HCT116 (cell line): ENCODE results near the gene NINJ2. TPM values are rescaled to one million over a fixed set of nuclear protein-coding genes. Genes with fewer than 3 reads are reported as not detected.

ENCODE experiments used
- ATAC-seq: fragments of 200-7000 bp; cut with Tn5 transposase; 2 replicates; pipeline ENCODE4 v1.9.1; 2020; ENCODE audit warnings: mild to moderate bottlenecking, moderate library complexity
- BruUV-seq: library from RNA; stranded (reverse); fragments of 400-500 nt; replicated peaks from 2 replicates; lab custom pipeline; 2021; lab: Mats Ljungman, UMichigan
- CTCF ChIA-PET: fragments of 300-600 bp; sonication (Branson Sonifier 250); formaldehyde crosslinking; loops from one replicate; lab custom pipeline; 2021; ENCODE audit warnings: antibody characterized with exemption; lab: Charles Lee
- POLR2A ChIA-PET: fragments of 300-600, 350-600 bp; sonication (Branson Sonifier 250); formaldehyde crosslinking; loops from one replicate; lab custom pipeline; 2021; ENCODE audit warnings: antibody characterized with exemption; lab: Charles Lee
- RAD21 ChIA-PET, 2 experiments: fragments of 300-600 bp; sonication (Branson Sonifier 250); formaldehyde crosslinking; loops; one replicate each; lab custom pipeline; 2023; ENCODE audit warnings: low total read pairs in 2 of 2; ENCODE audit not compliant: uncharacterized antibody in 2 of 2, unreplicated experiment in 2 of 2, low non-redundant PET in 1 of 2; lab: Charles Lee
- DNase-seq: peaks from one replicate; pipeline ENCODE4 v3.0.0-alpha.2; 2010; ENCODE audit warnings: low read depth, low spot score
- H2AFZ ChIP-seq: fragments of 200-600 bp; shearing (Covaris generic), sonication (generic); 2 replicates; pipeline ENCODE4 v1.6.1; 2017; ENCODE audit warnings: low read depth, mixed run types, mixed read lengths, antibody characterized with exemption, low read length; ENCODE audit not compliant: poor library complexity, severe bottlenecking
- H3K27ac ChIP-seq: 2 replicates; pipeline ENCODE4 v1.5.1; 2012; ENCODE audit warnings: low read depth, low read length
- H3K27me3 ChIP-seq: fragments of 200-600 bp; sonication (generic); 2 replicates; pipeline ENCODE4 v1.6.1; 2016; ENCODE audit warnings: mixed run types, low read length, mixed read lengths; ENCODE audit not compliant: insufficient read depth
- H3K36me3 ChIP-seq, 2 experiments: fragments of 200-500 bp in 1 of 2; fragments of 200-600 bp in 1 of 2; sonication (Bioruptor generic) in 1 of 2; sonication (generic) in 1 of 2; 2 replicates each; pipeline versions ENCODE4 v1.5.1 to v1.6.1; 2014 to 2016; ENCODE audit warnings: low read length in 2 of 2, inconsistent platforms in 1 of 2, mixed read lengths in 1 of 2, mixed run types in 1 of 2; ENCODE audit not compliant: insufficient read depth in 2 of 2, control insufficient read depth in 1 of 2
- H3K4me1 ChIP-seq, 2 experiments: fragments of 200-600 bp in 1 of 2; sonication (generic) in 1 of 2; 2 replicates each; pipeline versions ENCODE4 v1.5.1 to v1.6.1; 2012 to 2017; ENCODE audit warnings: low read length in 2 of 2, inconsistent platforms in 1 of 2, mild to moderate bottlenecking in 1 of 2, mixed read lengths in 1 of 2, mixed run types in 1 of 2, moderate library complexity in 1 of 2; ENCODE audit not compliant: insufficient read depth in 2 of 2, control insufficient read depth in 1 of 2
- H3K4me2 ChIP-seq: fragments of 200-600 bp; sonication (generic); 2 replicates; pipeline ENCODE4 v1.6.1; 2017; ENCODE audit warnings: mixed run types, low read length, mixed read lengths
- H3K4me3 ChIP-seq, 2 experiments: fragments of 200-600 bp in 1 of 2; sonication (generic) in 1 of 2; replicated peaks in 1 of 2; 2 replicates each; pipeline ENCODE4 v1.5.1; 2011 to 2016; ENCODE audit warnings: low read length in 2 of 2, control low read depth in 1 of 2, low read depth in 1 of 2, mild to moderate bottlenecking in 1 of 2, mixed read lengths in 1 of 2, mixed run types in 1 of 2
- H3K79me2 ChIP-seq: fragments of 200-600 bp; sonication (generic); 2 replicates; pipeline ENCODE4 v1.6.1; 2017; ENCODE audit warnings: mild to moderate bottlenecking, mixed run types, low read length, moderate library complexity, mixed read lengths; ENCODE audit not compliant: insufficient read depth
- H3K9ac ChIP-seq: fragments of 200-600 bp; sonication (generic); 2 replicates; pipeline ENCODE4 v1.6.1; 2016; ENCODE audit warnings: low read length, mixed read lengths
- H3K9me2 ChIP-seq: fragments of 200-600 bp; sonication (generic), shearing (Covaris generic); 2 replicates; pipeline ENCODE4 v1.6.1; 2017; ENCODE audit warnings: mixed run types, mild to moderate bottlenecking, moderate library complexity; ENCODE audit not compliant: insufficient read depth
- H3K9me3 ChIP-seq, 2 experiments: fragments of 200-500 bp in 1 of 2; fragments of 200-600 bp in 1 of 2; sonication (Bioruptor generic) in 1 of 2; sonication (generic) in 1 of 2; 2 replicates each; pipeline ENCODE4 v1.6.1; 2014 to 2017; ENCODE audit warnings: low read length in 2 of 2, mixed read lengths in 2 of 2, inconsistent platforms in 1 of 2, low read depth in 1 of 2, mild to moderate bottlenecking in 1 of 2, mixed run types in 1 of 2, moderate library complexity in 1 of 2; ENCODE audit not compliant: control insufficient read depth in 1 of 2, insufficient read depth in 1 of 2
- H4K20me1 ChIP-seq: fragments of 200-600 bp; sonication (generic), shearing (Covaris generic); 2 replicates; pipeline ENCODE4 v1.6.1; 2017; ENCODE audit warnings: mixed run types, mild to moderate bottlenecking, moderate library complexity; ENCODE audit not compliant: insufficient read depth
- ATF3 ChIP-seq: IDR thresholded peaks from 2 replicates; pipeline ENCODE4 v1.6.1; 2012
- CBX3 ChIP-seq: IDR thresholded peaks from 2 replicates; pipeline ENCODE4 v1.6.1; 2012; ENCODE audit warnings: low read depth
- CEBPB ChIP-seq: IDR thresholded peaks from 2 replicates; pipeline ENCODE4 v1.6.1; 2012; ENCODE audit warnings: low read depth
- CTCF ChIP-seq, 3 experiments: fragments of 200-600 bp in 1 of 3; sonication (generic) in 1 of 3; IDR thresholded peaks in 2 of 3; conservative IDR thresholded peaks in 1 of 3; 2 replicates each; pipeline ENCODE4 v1.5.1; 2012 to 2017; ENCODE audit warnings: low read depth in 2 of 3, low read length in 2 of 3, antibody characterized with exemption in 1 of 3, borderline replicate concordance in 1 of 3, control low read depth in 1 of 3, mild to moderate bottlenecking in 1 of 3, mixed read lengths in 1 of 3, mixed run types in 1 of 3, moderate library complexity in 1 of 3; ENCODE audit not compliant: insufficient read depth in 1 of 3
- EGR1 ChIP-seq: IDR thresholded peaks from 2 replicates; pipeline ENCODE4 v1.6.1; 2012; ENCODE audit warnings: low read depth
- EZH2 ChIP-seq: fragments of 200-600 bp; sonication (generic); IDR thresholded peaks from 2 replicates; pipeline ENCODE4 v1.6.1; 2017; ENCODE audit warnings: antibody characterized with exemption, mixed run types
- EZH2phosphoT487 ChIP-seq: fragments of 200-600 bp; IDR thresholded peaks from 2 replicates; pipeline ENCODE4 v1.6.1; 2018; ENCODE audit warnings: antibody characterized with exemption, borderline replicate concordance
- JUND ChIP-seq: IDR thresholded peaks from 2 replicates; pipeline ENCODE4 v1.6.1; 2012
- MAX ChIP-seq: IDR thresholded peaks from 2 replicates; pipeline ENCODE4 v1.6.1; 2012
- POLR2A ChIP-seq: IDR thresholded peaks from 2 replicates; pipeline ENCODE4 v1.7.0; 2011; ENCODE audit warnings: borderline replicate concordance; ENCODE audit not compliant: insufficient read depth, insufficient read length; ENCODE audit errors: extremely low read depth
- POLR2AphosphoS5 ChIP-seq: IDR thresholded peaks from 2 replicates; pipeline ENCODE4 v1.6.1; 2011; ENCODE audit warnings: mild to moderate bottlenecking, low read depth, low read length, moderate library complexity
- RAD21 ChIP-seq: IDR thresholded peaks from 2 replicates; pipeline ENCODE4 v1.6.1; 2012; ENCODE audit warnings: low read depth, mild to moderate bottlenecking
- REST ChIP-seq: IDR thresholded peaks from 2 replicates; pipeline ENCODE4 v1.6.1; 2012; ENCODE audit warnings: low read depth
- SP1 ChIP-seq: IDR thresholded peaks from 2 replicates; pipeline ENCODE4 v1.6.1; 2012; ENCODE audit warnings: low read depth
- SRF ChIP-seq: IDR thresholded peaks from 2 replicates; pipeline ENCODE4 v1.6.1; 2012; ENCODE audit warnings: low read depth
- TCF7L2 ChIP-seq: IDR thresholded peaks from 2 replicates; pipeline ENCODE4 v1.7.0; 2011; ENCODE audit warnings: borderline replicate concordance, inconsistent platforms; ENCODE audit not compliant: insufficient read depth, insufficient read length; ENCODE audit errors: extremely low read depth
- YY1 ChIP-seq: IDR thresholded peaks from 2 replicates; pipeline ENCODE4 v1.6.1; 2011; ENCODE audit warnings: low read length, low read depth, moderate library complexity, mild to moderate bottlenecking; ENCODE audit not compliant: insufficient replicate concordance; ENCODE audit errors: extremely low read depth
- ZBTB33 ChIP-seq: IDR thresholded peaks from 2 replicates; pipeline ENCODE4 v1.6.1; 2011; ENCODE audit warnings: mild to moderate bottlenecking, low read length, moderate library complexity; ENCODE audit not compliant: insufficient replicate concordance; ENCODE audit errors: extremely low read depth
- ZFX ChIP-seq: fragments of 450-650 bp; IDR thresholded peaks from 2 replicates; pipeline ENCODE4 v1.6.1; 2017
- ZNF274 ChIP-seq: fragments of 200-500 bp; sonication (Bioruptor generic); IDR thresholded peaks from 2 replicates; pipeline ENCODE4 v1.6.1; 2014; ENCODE audit warnings: mild to moderate bottlenecking, low read depth, low read length, inconsistent platforms
- intact Hi-C: fragments of 100-400 bp; cut with micrococcal nuclease; formaldehyde crosslinking; loops from 2 replicates; pipeline ENCODE4 v1.10.0; 2022
- total RNA-seq: library from RNA; stranded (reverse); gene quantifications from one replicate; pipeline ENCODE4 v1.2.1, GENCODE V29; 2021; ENCODE audit not compliant: unreplicated experiment

Gene NINJ2
- total RNA-seq, 1 experiment from 2014 or later, result not detected

- H3K9ac ChIP-seq, result no peak overlapping the region
- H3K4me3 ChIP-seq, result no peak overlapping the region
- no peaks in the 10 kb centered on the region for H3K36me3 ChIP-seq
- CTCF ChIA-PET, result no interaction called here
- no peak overlapping the region for H2AFZ ChIP-seq
- POLR2A ChIA-PET, result no interaction called here
- no peak overlapping the region for H3K4me2 ChIP-seq
- ATAC-seq, result no peak
- no peaks in the 10 kb centered on the region for H4K20me1 ChIP-seq
- no peaks in the 10 kb centered on the region for H3K9me2 ChIP-seq
- no peak for DNase-seq
- H3K27ac ChIP-seq, result no peak overlapping the region
- TF ChIP-seq RAD21 (no peak), SRF (no peak), EZH2 (no peak), TCF7L2 (no peak), ZFX (no peak), JUND (no peak), SP1 (no peak), ZNF274 (no peak), CEBPB (no peak), CBX3 (no peak), REST (no peak), POLR2A (no peak), ATF3 (no peak), YY1 (no peak), EGR1 (no peak), POLR2AphosphoS5 (no peak), MAX (no peak), EZH2phosphoT487 (no peak), ZBTB33 (no peak), CTCF (IDR thresholded peaks at IDR 0.05 in 2 of 3, conservative IDR thresholded peaks at IDR 0.05 in 1 of 3; ENCODE audit: borderline replicate concordance in 1 of 3, insufficient read depth in 1 of 3, low read depth in 2 of 3, low read length in 2 of 3) (no peak)
- TF ChIP-seq, all 23 proteins: peak for 0
- intact Hi-C loops, result no loop called here
- H3K79me2 ChIP-seq, result no peaks in the 10 kb centered on the region
- no peaks in the 10 kb centered on the region for H3K4me1 ChIP-seq
- RAD21 ChIA-PET, result no interaction called here
- no TSS peak for BruUV-seq
- no peaks in the 10 kb centered on the region for H3K9me3 ChIP-seq
- no peaks in the 10 kb centered on the region for H3K27me3 ChIP-seq
Observed at GRCh38 chr12:552466-552865, 110.8 kb downstream of the NINJ2 start.
